Measurements from ENCODE around the gene LCP2.
"Not testable (repeated sequence)": the region's sequence is repeated elsewhere in the genome, so short reads cannot be mapped to it uniquely, and the experiment has no call there.

The LCP2 gene

DNA sequence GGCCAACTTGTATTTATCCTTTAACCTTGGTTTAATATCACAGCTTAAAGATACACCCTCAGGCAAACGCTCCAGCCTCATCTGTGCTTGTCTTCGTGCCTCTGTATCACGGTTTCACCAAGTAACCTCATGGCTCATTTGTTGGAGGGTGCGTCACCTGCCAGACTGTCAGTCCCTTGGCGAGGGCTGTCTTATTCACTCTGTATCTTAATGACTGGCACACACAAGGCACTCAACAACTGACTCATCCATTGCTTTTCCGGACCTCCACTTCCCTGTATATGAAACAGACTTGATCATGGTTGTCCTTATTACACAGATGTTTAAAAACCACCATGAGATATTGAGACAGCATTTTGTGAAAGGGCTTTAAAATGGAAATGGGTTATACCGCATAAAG is 28.0 kb downstream of the LCP2 start:
- DNase-seq: no peak

DNA sequence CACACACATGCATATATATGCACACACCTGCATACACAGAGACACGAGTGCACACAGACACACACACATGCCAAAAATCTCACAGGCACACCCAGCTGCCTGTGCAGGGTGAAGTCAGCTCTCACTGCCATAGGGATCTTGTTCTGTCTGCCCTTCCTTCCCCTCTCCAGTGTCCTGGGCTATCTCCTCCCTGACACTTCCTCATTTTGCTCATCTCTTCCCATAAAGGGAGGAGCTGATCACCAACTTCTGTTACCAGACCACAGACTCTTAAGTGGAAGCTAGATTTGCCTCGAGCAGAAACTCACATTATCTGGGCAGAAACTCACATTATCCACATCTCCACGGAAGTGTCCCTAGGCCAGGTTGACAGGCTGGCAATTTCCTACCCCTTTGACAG is 28.7 kb downstream of the LCP2 start:
- no peak for DNase-seq

DNA sequence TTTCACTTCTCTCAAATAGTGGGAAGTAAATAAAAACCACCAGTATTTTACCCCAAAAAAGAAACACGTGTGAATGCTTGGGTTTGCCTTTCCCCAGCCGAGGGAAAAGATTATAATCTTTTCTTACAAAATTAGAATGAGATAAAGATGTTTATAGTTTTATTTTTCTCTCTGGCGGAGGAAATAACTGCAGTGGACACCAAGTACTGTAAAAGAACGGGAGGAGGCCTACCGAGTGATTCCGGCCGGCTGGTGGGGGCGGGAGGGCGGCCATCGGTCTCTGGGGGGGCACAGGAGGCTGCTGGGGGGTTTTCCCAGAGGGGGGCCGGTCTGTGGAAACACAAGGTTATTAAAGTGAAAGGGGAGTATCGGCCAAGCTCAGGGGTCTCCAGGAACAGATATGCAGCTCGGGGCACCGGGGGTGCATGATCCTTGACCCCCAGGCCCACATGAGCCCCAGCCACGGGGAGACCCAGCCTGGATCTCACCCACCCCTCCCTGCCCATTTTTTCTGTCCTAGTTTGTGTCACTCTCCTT is 29.4 kb downstream of the LCP2 start:
- DNase-seq: no peak

DNA sequence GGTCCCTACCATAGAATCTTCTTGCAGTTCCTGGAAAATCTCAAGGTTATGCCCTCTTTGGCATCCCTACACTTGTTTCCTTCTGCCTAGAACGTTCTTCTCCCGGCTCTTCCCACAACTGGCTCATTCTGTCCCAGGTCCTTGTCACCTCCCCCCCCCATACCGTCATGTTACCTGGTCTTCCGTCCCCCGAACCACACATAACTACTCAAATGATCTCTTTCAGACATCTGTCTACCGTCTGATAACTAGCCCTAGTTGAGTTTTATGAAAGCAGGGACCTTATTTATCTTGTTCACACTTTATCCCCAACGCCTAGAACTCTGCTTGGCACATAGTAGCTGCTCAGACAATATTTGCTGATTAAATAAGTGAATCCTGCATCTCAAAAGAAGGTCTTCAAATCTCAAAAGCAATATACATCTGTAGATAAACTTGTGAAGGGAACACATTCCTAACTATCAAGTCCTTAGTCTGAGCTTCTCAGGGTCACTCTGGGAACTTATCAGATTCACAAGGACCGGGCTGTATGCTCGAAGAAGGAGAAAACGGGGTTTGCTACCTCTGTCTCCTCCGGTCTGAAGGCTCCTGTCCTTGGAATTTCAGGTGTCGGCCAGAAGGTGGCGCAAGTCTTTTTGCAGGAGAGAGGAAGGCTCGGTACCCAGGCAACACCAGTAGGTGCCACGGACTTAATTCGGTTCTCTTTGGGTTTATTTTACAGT is 30.0 kb downstream of the LCP2 start:
- DNase-seq: peak; percentile 68

DNA sequence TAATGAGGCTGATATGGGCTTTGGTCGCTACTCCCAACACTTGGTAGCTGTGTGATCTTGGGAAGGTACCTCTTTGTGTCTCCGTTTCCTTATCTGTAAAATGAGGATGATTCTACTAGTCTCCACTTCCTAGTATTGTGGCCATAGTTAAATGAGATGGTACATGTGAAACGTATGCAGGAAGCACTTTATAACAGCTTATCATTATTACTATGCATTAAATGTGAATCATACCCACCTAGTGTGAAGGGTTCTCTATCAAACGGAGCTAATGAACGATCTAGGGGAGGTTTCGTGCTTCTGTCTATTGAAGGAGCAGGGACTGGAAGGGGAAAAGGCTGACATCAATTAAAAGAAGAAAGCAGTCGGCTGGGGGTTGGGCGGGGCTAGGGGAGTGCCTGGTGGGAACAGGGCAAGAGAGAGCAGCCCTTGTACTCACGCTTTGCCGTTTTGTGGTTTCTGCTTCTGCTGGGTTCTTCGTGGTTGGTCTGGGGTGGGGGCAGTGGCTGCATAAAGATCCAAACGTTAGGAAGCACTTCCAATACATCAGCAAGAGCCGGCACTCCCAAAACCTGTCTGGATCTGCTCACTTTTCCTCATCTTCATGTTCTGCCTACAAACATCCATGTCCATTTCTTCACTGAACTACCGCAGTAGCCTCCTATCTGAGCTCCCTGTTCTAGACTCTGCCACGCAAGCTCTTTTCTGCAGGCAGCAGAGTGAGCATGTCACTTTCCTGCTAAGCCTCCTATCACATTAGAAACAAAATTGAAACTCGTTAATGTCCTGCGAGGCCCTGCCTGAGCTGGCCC is 30.8 kb downstream of the LCP2 start:
- no peak for DNase-seq

DNA sequence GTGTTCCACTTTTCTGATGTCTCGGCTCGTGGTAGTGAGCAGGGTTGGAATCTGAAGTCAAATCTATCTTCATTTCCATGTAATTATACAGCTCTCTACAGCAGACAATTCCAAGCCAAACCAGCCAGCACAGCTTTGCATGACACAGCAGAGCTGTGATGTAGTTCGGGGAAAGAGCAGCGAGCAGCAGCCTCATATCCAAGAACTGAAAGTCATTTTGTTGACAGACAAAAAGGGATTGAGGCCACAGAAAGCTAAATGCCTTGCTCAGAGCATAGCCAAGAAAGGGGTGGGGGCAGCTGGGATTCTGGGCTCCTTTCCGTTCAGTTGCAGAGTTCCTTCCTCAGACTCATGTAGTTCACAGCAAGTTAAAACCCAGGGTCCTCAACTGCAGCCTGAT is 32.1 kb downstream of the LCP2 start:
- DNase-seq: peak; percentile 80

DNA sequence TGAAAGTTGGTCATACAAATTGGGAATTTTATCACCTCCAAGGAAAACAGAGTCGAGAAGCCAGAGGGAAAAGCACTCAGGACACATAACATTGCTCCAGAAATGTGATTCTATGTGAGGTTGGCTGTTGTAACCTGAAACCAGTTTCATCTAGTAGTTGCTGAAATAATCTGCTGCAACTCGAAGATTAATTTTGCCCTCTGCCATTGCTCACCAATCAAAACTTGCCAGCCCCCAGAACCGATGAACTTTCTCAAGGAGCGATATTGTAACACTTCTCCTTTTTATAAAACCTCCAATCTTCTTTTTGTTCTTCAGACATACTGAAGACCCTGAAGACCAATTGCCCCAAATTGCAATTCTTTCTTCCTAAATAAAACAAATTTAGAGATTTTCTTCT is 33.7 kb downstream of the LCP2 start:
- no peak for DNase-seq

DNA sequence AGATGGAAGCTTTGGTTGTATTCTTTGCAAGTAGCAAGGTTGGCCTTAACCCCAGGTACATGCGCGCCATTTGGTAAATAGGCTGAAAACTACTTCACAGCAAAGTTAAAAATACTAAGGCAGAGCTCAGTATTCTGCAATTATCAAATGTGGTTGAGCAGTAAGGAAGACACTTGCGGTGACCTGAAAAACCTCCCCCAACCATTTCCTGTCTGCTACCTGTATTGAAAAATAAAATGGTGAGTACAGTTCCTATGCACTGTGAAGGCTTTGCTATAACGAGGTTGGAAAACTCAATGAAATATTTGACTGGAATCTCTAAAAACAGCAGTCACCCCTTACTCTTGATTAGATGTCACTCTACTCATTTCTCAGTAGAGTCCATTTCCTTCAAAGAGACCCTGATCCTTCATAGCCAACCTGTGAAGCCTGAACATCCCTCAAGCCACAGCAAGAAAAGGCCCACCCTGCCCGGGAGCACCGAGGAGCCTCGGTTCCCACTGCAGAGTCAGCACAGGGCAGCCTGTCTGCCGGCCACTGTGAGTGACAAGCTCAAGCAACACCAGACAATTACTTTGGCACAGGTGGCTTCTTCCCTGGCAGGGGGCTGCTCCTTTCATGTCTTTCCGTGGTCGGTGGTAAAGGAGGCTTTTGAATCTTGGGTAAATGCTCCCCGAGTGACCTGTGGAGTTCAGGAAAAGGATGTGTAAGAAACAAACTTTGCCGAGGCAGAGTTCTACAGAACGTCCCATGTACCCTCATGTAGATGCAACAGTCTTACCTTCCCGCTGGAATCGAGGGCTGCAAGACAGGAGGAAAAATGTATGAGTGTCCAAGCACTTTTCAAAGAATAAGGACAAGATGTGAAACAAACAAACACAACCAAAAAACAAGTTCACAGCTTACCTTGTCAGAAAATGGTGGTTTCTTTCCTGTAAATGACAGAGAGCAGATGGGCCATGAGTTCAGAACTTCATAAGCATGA is 35.2 kb downstream of the LCP2 start:
- no peak for DNase-seq

DNA sequence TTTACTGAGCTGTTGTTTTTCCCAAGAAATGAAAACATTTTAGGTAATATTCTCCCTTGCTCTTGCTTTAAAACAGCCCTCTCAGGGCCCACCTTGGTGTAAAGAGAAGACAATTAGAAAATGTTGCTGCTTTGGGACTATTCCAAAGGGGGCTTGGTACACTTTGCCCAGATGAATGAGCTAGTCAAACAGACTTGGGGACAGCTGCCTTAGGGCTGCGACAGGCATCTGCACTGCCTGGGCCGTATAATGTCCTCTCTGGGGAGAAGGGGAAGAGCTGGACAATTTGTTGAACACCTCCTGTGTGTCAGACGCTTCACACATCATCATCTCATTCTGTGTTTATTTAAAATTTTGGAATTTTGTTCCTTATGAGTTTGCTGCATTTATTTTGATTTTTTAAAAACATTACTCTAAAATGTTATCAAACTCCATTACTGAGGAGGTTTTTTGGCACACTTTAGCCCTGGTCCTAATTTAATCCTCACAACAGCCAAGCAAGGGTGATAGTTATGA is 36.0 kb downstream of the LCP2 start:
- DNase-seq: no peak

DNA sequence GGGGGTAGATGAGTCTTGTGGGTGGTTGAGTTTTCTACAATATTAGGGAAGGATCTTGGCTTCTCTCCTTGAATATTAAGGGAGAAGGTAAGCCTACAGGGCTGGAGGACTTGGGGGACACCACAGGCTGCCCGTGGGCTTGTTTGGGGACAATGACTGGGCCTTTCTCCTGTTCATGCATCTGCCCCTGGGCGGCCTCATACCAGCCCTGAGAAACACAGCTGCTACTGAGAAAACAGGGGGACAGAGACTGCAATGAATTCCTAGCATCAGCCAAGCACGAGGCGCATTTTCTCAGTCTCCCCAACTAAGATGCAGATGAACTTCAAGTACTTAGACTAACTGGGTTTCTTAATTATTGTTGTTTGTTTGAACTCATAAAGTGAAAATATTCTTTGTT is 40.2 kb downstream of the LCP2 start:
- DNase-seq: no peak

DNA sequence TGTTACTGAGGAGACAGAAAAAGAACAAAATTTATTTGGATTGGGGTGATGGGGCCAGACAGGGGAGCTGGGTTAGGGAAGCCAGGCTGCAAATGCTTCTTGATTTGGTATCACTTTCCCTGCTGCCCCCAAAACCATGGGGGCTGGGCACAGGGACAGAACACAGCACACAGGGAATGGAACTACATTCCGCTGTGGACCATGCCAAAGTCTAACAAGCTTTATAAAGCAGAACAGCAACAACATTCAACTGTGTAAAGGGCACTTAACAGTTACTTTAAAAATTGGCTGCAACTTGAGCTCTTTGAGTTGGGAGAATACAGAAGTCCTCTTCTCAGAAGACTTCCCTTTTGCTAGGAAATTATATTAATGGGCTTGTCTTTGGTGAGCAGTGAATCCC is 41.0 kb downstream of the LCP2 start:
- no peak for DNase-seq

DNA sequence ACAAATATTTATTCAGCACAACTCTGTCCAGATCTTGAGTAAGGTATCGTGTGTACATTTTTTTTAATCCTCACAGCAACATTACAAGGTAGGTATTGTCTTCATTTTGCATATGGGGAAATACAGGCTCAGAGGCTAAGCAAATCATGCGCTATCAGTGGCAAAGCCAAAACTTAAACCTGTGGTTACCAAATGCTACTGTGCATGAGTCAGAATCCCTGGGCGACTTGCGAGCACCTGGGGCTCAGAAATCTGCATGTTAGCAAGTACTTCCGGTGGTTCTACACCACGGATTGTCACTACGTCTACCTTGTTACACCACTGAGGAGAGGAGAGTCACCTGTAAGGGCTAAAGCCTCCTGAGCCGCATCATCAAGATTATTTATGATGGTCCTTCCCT is 43.5 kb downstream of the LCP2 start:
- no peak for DNase-seq

DNA sequence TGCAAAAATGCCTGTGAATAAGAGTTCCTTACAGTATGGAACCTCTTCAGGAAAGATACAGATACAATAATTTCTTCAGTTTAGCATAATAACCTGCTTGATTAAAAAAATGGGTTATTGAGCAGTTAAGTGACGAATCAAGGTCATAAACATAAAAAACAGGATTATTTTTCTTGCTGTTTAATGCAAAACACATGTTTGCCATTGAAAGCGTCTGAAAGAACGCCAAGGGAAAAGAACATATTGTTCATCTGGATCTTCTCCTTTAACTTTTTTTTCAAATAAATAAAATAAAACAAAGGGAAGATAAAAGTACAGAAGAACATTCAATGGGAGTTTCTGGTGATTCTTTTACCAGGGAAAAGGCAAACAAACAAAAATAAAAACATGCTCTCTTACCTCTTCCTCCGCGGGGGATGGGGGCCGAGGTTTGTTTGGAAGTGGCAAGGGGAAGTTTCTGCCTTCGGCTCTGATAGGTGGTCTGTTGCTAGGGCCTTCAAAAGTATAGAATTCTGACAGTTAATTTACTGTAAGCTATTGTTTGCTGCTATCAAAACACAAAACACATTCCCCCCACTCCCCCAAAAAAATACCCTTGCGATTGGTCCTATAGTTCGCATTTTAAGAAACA is 44.7 kb downstream of the LCP2 start:
- DNase-seq: no peak

DNA sequence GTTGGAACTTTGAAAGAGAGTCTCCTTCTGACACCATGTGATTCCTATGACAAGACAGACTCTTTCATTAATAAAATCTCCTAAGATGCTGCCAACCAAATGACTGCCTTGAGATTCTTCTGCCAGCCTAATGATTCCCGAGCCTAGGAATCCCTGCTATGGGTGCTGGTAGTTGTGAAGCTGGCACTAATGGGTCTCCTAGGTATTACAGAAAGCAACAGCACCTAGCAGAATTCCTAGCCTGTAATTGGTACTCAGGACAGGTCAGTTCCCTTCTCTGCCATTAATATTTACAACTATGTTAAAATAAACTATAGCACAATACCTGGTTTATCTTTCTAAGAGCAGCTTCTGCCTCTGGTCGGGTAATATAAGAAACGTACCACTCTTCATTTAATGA is 45.5 kb downstream of the LCP2 start:
- DNase-seq: no peak

DNA sequence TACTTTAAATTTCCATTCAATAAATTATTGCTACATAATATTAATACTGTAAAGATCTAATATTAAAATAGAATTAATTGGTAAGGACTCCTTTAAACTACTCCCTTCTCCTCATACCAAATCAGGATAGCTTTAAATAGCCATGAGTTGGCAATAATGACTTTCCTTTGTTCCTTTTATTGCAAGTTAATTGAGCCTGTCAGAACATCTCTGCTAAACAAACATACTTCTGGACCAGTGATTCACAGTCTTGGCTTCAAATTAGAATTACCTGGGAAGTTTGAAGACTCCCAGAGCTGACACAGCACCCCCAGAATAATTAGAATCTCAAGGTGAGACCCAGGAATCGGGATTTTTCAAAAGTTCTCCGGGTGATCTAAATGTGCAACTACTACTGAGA is 46.1 kb downstream of the LCP2 start:
- DNase-seq: no peak

DNA sequence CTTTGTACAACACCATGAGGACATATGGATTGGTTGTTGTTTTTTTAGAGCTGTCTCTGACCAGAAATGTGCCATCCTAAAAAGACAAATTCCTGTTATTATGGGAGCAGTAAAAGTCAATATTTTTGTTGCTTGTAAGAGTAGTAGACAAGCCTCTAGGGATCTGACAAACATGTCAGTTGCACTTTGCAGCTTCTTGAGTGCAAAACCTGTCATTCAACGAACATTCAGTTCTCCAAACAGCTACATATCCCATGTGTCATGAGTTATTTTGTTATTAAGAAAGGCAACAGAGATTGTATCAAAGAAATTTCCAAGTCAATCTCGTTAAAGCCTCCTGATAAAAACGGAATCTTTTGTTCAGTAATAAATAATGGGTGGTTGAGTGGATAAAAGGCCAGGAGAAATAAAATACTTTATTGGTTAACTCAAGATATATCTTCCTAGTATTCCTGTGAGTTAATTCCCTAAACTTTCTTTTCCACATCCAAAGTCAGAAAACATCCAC is 46.7 kb downstream of the LCP2 start:
- DNase-seq: no peak

DNA sequence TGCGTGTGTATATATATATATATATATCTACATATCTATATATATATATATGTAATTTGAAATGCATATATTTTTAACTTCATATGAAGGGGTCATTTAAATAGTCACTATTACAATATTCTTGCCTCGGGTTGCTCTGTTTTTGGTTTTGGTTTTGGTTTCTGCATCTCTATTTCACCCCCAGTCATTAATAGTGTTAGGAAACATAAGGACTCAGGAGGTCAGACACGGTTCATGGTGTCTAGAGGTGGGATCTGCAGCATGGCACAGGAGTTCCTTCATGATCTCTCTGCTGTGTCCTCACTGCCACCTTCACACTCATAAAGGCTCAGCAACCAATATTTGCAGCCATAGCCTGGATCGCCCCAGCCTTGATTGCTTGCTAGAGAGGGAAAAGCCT is 48.2 kb downstream of the LCP2 start:
- DNase-seq: no peak

DNA sequence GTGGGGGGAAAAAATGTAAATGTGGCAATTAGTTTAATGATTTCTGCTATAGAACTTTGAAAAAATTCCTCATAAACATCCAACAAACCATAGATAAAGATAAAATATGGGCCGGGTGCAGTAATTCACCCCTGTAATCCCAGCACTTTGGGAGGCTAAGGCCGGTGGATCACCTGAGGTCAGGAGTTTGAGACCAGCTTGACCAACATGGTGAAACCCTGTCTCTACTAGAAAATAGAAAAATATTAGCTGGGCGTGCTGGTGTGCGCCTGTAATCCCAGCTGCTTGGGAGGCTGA is 48.7 kb downstream of the LCP2 start:
- not testable (repeated sequence) for DNase-seq

DNA sequence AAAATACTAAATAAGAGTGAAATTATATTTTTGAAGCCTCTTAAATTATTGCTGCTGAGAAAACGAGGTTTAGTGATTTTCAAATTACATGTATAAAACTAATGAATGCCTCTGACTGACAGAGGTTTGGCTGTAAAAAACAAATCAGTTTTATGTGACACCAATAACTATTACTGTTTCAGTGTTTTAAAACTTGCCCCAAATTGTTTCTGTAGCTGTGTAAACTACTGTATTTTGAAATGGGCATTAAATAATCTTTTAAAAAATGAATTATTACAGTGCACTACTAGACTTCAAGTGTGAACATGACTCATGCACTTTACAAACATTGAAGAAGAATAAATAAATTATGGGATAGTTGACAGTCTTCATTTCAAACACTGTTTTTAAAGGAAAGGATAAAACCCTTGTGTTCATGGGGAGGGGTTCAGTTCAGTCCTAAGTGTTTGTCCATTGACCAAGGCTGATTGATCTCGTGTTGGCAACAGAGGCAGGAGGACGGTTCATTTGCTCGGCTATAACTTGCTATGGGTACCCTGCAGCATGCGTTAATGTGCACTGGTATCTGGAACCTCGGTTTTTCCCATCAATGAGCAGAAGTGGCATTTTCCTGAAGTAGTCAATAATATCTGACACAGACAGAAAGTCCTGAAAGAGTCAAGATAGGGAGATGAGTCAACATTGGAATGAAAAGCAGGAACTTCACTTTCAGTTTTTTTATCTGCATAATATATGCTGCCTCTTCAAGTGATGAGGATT is 49.2 kb downstream of the LCP2 start:
- no peak for DNase-seq

DNA sequence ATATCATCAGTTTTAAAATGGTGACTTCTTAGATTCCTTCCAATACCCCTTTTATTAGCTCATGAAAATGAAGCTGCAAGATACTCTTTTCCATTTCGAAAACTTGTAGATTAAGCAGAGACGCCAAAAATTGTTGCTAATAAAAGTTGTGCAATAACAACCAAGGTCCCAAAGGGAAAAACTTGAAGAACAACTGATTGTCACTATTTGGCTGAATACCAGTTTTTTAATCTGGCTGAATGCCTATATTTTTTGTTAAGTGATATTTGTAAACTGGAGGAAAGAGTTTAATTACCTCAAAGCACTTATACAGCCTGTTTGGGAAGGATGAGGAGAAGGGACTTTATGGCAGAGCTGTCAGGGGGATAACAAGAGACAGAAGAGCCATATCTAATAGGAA is 50.2 kb downstream of the LCP2 start:
- DNase-seq: no peak

DNA sequence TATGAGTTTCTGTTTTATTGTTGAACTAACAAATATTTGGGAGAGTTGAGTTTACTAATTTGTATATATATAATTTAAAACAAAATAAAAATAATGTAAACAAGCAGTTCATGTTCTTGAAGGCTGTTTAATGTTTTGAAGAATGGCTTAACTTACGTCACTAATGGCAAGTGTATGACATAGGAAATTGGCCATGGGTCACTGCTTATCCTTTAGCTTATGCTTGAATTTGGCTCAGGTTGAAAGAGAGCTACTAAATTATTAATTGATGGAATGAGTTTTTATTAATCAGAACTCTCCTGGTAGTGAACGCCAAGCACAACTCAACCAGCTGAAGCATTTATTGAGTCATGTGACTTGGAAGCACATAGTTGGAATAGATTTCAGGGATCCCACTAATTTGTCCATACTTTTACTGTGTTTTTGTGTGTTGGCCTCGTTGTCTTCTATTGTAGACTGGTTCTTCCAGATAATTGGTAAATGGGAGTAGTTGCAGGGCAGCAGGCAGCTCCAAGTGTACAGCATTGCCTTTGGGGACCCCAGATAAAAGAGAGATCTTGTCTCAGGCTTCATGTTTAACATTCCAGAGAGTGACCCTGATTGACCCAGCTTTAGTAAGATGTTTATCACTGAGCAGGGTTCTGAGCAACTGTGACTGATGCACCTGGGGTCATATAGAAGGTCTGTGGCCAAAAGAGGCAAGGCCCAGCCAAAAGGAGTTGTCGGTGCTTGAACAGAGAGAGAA is 51.3 kb downstream of the LCP2 start:
- DNase-seq: no peak

All from left hindlimb (tissue), 1 donor.